Panc1 (cell line): Measurements from ENCODE around the gene PLEKHG5. TPM values are rescaled to one million over a fixed set of nuclear protein-coding genes. Genes with fewer than 3 reads are reported as not detected.

ENCODE experiments used
- ATAC-seq: fragments of 200-7000 bp; cut with Tn5 transposase; 2 replicates; pipeline ENCODE4 v1.9.1; 2020; ENCODE audit warnings: mild to moderate bottlenecking, moderate library complexity
- BruUV-seq: library from RNA; stranded (reverse); fragments of 400-500 nt; replicated peaks from 2 replicates; lab custom pipeline; 2021; lab: Mats Ljungman, UMichigan
- CTCF ChIA-PET: fragments of 300-600 bp; sonication (Branson Sonifier 250); formaldehyde crosslinking; loops from one replicate; lab custom pipeline; 2022; ENCODE audit warnings: antibody characterized with exemption; lab: Charles Lee
- POLR2A ChIA-PET: fragments of 300-600 bp; sonication (Branson Sonifier 250); formaldehyde crosslinking; loops from one replicate; lab custom pipeline; 2022; ENCODE audit warnings: antibody characterized with exemption; lab: Charles Lee
- DNase-seq: peaks from one replicate; pipeline ENCODE4 v3.0.0-alpha.2; 2010; ENCODE audit warnings: low read depth, low spot score
- H3K27ac ChIP-seq: 2 replicates; pipeline ENCODE4 v1.5.1; 2011; ENCODE audit warnings: mild to moderate bottlenecking, low read length, inconsistent platforms
- H3K27me3 ChIP-seq: fragments of 200-500 bp; sonication (Bioruptor generic); 2 replicates; pipeline ENCODE4 v1.6.0; 2014; ENCODE audit warnings: low read length, inconsistent platforms; ENCODE audit not compliant: control insufficient read depth, insufficient read depth
- H3K36me3 ChIP-seq: fragments of 200-500 bp; sonication (Bioruptor generic); 2 replicates; pipeline ENCODE4 v1.5.1; 2014; ENCODE audit warnings: inconsistent platforms, mild to moderate bottlenecking, low read length, moderate library complexity; ENCODE audit not compliant: control insufficient read depth, insufficient read depth
- H3K4me1 ChIP-seq: 2 replicates; pipeline ENCODE4 v1.5.1; 2011; ENCODE audit warnings: inconsistent platforms, mild to moderate bottlenecking, low read length, moderate library complexity; ENCODE audit not compliant: control insufficient read depth, insufficient read depth
- H3K4me3 ChIP-seq, 2 experiments: 2 replicates each; pipeline ENCODE4 v1.5.1; 2011 to 2012; ENCODE audit warnings: low read depth in 2 of 2, low read length in 2 of 2, mild to moderate bottlenecking in 2 of 2, inconsistent platforms in 1 of 2, moderate library complexity in 1 of 2
- H3K9me3 ChIP-seq: fragments of 200-500 bp; sonication (Bioruptor generic); 2 replicates; pipeline ENCODE4 v1.5.1; 2014; ENCODE audit warnings: low read depth, mild to moderate bottlenecking, inconsistent platforms, low read length, moderate library complexity; ENCODE audit not compliant: control insufficient read depth, insufficient read depth
- POLR2AphosphoS5 ChIP-seq: IDR thresholded peaks from 2 replicates; pipeline ENCODE4 v1.6.1; 2012; ENCODE audit warnings: mild to moderate bottlenecking, low read depth, low read length, moderate library complexity
- SIN3A ChIP-seq: IDR thresholded peaks from 2 replicates; pipeline ENCODE4 v1.6.1; 2012; ENCODE audit warnings: low read depth, mild to moderate bottlenecking, low read length, moderate library complexity, borderline replicate concordance; ENCODE audit not compliant: insufficient read depth
- TCF7L2 ChIP-seq: IDR thresholded peaks from 2 replicates; pipeline ENCODE4 v1.6.1; 2011; ENCODE audit warnings: mild to moderate bottlenecking, low read depth, low read length, inconsistent platforms
- in situ Hi-C: cut with HindIII; loops from 2 replicates; pipeline ENCODE4 v1.10.0; 2016; ENCODE audit warnings: low sequenced_read_pairs, low pct_unique_long_range_greater_than_20kb
- intact Hi-C: fragments of 100-400 bp; cut with micrococcal nuclease; formaldehyde crosslinking; loops from one replicate; pipeline ENCODE4 v1.10.0; 2022; ENCODE audit not compliant: unreplicated experiment
- total RNA-seq: library from RNA; stranded (reverse); gene quantifications from one replicate; pipeline ENCODE4 v1.2.1, GENCODE V29; 2021; ENCODE audit not compliant: unreplicated experiment
- TF ChIP-seq, protein P1 (sequence below): fragments of 450-650 bp; IDR thresholded peaks from 2 replicates; pipeline ENCODE4 v1.5.1; 2017; ENCODE audit warnings: mild to moderate bottlenecking
- TF ChIP-seq, protein P2 (sequence below), 2 experiments: IDR thresholded peaks; 2 replicates each; pipeline ENCODE4 v1.6.1; 2011 to 2012; ENCODE audit warnings: low read depth in 2 of 2, control low read depth in 1 of 2, low read length in 1 of 2, mild to moderate bottlenecking in 1 of 2, moderate library complexity in 1 of 2; ENCODE audit not compliant: insufficient read depth in 1 of 2

PLEKHG5 gene
- total RNA-seq, 1 experiment from 2014 or later: 6.8 TPM

DNA sequence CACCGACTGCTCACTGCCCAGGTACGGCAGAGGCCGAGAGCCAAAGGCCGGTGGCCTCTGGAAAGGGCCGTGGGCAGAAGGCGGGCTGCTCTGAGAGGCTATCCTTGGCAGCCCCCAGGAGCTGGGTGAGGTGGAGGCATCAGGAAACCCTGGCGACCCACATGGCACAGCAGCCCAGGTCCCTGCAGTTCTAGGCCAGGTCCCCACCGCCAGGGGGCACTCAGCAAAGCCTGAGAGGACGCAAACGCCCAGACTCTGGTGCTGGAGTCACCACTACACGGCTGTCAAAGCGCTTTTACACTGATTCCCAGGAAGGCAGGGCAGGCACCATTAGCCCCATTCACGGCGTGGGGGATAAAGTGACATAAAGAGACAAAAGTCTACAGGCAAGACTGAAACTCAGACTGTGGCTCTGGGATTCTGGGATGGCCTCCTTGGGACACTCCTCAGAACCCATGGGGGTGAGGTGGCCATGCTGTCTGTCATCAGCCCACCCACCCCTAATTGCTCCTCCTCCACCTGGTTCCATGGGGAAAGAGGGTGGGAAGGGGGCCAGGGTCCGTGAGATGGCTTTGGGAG is 4.9 kb downstream of the PLEKHG5 start:
- CTCF ChIA-PET: interaction anchor here (0.8 kb wide), 1 partner anchor 33 kb away, joined by 3 read pairs; no protein-coding TSS in a partner anchor
- no peak overlapping the region for H3K27ac ChIP-seq

DNA sequence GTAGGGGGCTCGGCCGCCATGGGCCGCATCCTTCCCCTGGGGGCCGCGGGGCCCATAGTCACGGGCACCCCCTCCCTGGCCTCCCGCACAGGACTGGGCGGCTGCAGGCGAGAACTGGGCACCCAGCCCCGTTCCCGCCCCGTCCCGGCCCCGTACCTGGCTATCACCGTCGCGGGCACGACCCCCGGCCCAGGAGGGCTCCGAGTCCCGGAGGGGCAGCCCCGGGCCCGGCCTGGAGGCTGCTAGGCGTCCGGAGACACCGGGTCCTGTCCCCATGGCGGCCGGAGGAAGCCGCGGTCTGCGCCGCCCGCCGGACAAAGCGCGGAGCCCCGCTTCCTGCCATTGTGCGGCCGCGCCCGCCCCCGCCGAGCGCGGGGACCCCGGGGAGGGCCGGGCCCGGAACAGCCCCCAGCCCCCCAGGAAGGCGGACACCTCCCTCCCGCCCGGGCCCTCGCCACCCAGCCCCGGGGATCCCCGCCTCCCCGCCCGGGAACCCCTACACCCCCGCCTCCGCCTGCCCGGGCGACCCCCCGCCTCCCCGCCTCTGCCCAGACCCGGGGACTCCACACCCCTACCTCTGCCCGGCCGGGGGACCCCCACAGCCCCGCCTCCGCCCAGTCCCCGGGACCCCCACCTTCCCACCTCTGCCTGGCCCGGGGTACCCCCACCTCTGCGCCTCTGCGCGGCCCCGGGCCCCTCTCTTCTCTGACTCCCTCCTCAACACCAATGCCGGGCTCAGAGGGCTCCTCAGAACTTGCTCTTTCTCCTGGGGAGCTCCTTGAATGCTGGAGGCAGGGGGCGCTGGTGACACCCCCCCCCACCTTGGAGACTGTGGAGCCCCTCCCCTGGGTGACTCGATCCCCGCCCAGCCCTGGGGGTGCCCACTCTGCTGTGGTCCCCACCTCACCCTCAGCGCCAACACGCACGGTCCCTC is 6.0 kb downstream of the PLEKHG5 start:
- in situ Hi-C loops (no loop called here), intact Hi-C loops (no loop called here)
- ChIA-PET POLR2A (no interaction called here), CTCF (interaction anchor here (0.8 kb wide), 1 partner anchor 34 kb away, joined by 3 read pairs; no protein-coding TSS in a partner anchor)
- ATAC-seq: no peak
- Histone ChIP-seq H3K4me3 (peak overlapping the region in 1 of 2 experiments; percentile 26; a peak in 1 of 4 replicates), H3K36me3 (no peaks in the 10 kb centered on the region; the same call in 1 of the 2 replicates), H3K27me3 (no peaks in the 10 kb centered on the region), H3K9me3 (no peaks in the 10 kb centered on the region), H3K27ac (no peak overlapping the region), H3K4me1 (peaks cover 16% of the 10 kb centered on the region)
- no TSS peak for BruUV-seq
- TF ChIP-seq TCF7L2 (no peak), SIN3A (no peak), POLR2AphosphoS5 (no peak)
- TF ChIP-seq, protein P1, sequence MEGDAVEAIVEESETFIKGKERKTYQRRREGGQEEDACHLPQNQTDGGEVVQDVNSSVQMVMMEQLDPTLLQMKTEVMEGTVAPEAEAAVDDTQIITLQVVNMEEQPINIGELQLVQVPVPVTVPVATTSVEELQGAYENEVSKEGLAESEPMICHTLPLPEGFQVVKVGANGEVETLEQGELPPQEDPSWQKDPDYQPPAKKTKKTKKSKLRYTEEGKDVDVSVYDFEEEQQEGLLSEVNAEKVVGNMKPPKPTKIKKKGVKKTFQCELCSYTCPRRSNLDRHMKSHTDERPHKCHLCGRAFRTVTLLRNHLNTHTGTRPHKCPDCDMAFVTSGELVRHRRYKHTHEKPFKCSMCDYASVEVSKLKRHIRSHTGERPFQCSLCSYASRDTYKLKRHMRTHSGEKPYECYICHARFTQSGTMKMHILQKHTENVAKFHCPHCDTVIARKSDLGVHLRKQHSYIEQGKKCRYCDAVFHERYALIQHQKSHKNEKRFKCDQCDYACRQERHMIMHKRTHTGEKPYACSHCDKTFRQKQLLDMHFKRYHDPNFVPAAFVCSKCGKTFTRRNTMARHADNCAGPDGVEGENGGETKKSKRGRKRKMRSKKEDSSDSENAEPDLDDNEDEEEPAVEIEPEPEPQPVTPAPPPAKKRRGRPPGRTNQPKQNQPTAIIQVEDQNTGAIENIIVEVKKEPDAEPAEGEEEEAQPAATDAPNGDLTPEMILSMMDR: no peak
- TF ChIP-seq, protein P2, sequence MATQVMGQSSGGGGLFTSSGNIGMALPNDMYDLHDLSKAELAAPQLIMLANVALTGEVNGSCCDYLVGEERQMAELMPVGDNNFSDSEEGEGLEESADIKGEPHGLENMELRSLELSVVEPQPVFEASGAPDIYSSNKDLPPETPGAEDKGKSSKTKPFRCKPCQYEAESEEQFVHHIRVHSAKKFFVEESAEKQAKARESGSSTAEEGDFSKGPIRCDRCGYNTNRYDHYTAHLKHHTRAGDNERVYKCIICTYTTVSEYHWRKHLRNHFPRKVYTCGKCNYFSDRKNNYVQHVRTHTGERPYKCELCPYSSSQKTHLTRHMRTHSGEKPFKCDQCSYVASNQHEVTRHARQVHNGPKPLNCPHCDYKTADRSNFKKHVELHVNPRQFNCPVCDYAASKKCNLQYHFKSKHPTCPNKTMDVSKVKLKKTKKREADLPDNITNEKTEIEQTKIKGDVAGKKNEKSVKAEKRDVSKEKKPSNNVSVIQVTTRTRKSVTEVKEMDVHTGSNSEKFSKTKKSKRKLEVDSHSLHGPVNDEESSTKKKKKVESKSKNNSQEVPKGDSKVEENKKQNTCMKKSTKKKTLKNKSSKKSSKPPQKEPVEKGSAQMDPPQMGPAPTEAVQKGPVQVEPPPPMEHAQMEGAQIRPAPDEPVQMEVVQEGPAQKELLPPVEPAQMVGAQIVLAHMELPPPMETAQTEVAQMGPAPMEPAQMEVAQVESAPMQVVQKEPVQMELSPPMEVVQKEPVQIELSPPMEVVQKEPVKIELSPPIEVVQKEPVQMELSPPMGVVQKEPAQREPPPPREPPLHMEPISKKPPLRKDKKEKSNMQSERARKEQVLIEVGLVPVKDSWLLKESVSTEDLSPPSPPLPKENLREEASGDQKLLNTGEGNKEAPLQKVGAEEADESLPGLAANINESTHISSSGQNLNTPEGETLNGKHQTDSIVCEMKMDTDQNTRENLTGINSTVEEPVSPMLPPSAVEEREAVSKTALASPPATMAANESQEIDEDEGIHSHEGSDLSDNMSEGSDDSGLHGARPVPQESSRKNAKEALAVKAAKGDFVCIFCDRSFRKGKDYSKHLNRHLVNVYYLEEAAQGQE (IDR thresholded peaks at IDR 0.05; ENCODE audit: insufficient read depth in 1 of 2, low read depth in 2 of 2, low read length in 1 of 2): no peak
- no peak for DNase-seq

More for the DNA sequence above, 4.9 kb downstream of the PLEKHG5 start:
- TF ChIP-seq POLR2AphosphoS5: no peak
- no peak for TF ChIP-seq TCF7L2
- TF ChIP-seq, protein P1: peak; percentile 96
- TF ChIP-seq, protein P2 (IDR thresholded peaks at IDR 0.05; ENCODE audit: insufficient read depth in 1 of 2, low read depth in 2 of 2, low read length in 1 of 2): no peak
- no peak for TF ChIP-seq SIN3A
- no peaks in the 10 kb centered on the region for H3K27me3 ChIP-seq
- H3K4me3 ChIP-seq: no peak overlapping the region
- in situ Hi-C loops (no loop called here), intact Hi-C loops (no loop called here)
- H3K4me1 ChIP-seq: peaks cover 20% of the 10 kb centered on the region
- POLR2A ChIA-PET: no interaction called here
- H3K36me3 ChIP-seq: no peaks in the 10 kb centered on the region; the same call in 1 of the 2 replicates
- ATAC-seq (peak; percentile 81), DNase-seq (no peak)
- no TSS peak for BruUV-seq
- H3K9me3 ChIP-seq: no peaks in the 10 kb centered on the region
